Measurements from ENCODE around the gene GATAD2A. TPM values are rescaled to one million over a fixed set of nuclear protein-coding genes. Genes with fewer than 3 reads are reported as not detected.
"Not testable (repeated sequence)": the region's sequence is repeated elsewhere in the genome, so short reads cannot be mapped to it uniquely, and the experiment has no call there.

Gene GATAD2A
- total and polyA plus RNA-seq, 7 experiments from 2014 or later = 11.3 to 123 (median 102) TPM

GRCh38 chr19:19453125-19453454 is 47.6 kb downstream of the GATAD2A start:
- ChIA-PET CTCF (no interaction called here), POLR2A (interaction anchor here (1.0 kb wide), 1 partner anchor 64 kb away, joined by 3 read pairs; no protein-coding TSS in a partner anchor)
- DNase-seq (no peak), ATAC-seq (no peak)
- H3K9me3 ChIP-seq (ENCODE audit: control insufficient read depth in 2 of 3, low read length in 3 of 3) = no peaks in the 10 kb centered on the region
- Mint-ChIP-seq H3K27me3 (no peaks in the 10 kb centered on the region), H3K36me3 (peaks cover 0 to under 1% (median 0%) of the 10 kb centered on the region in 5 donors), H3K9me3 (peaks cover 0 to 1% (median 0%) of the 10 kb centered on the region in 11 donors), H3K4me3 (peak overlapping the region in 6 of 10 donors; percentile 19 to 80 (median 35)), H3K4me1 (peaks cover 22 to 71% (median 62%) of the 10 kb centered on the region in 7 donors), H3K27ac (peak overlapping the region; percentile 13 to 89 (median 70))
- no peak overlapping the region for H3K4me3 ChIP-seq (ENCODE audit: low read length)
- peak overlapping the region; percentile 45 for H3K27ac ChIP-seq (ENCODE audit: low read depth, low read length)
- intact Hi-C loops (cut with micrococcal nuclease) = no loop called here
- peaks cover 55 to 64% of the 10 kb centered on the region in 2 donors for H3K4me1 ChIP-seq (ENCODE audit: control insufficient read depth in 2 of 2, insufficient read depth in 2 of 2, low read length in 2 of 2)
- no peaks in the 10 kb centered on the region for H3K27me3 ChIP-seq (ENCODE audit: control insufficient read depth in 2 of 2, insufficient read depth in 2 of 2, low read length in 2 of 2)
- peaks cover 0 to 4% (median 0%) of the 10 kb centered on the region in 3 experiments for H3K36me3 ChIP-seq (ENCODE audit: control insufficient read depth in 2 of 3, insufficient read depth in 3 of 3, low read length in 3 of 3)

- H3K9me3 Mint-ChIP-seq; H3K9me3 ChIP-seq (ENCODE audit: control insufficient read depth in 2 of 3, low read length in 3 of 3); CTCF ChIA-PET; H3K36me3 Mint-ChIP-seq; DNase-seq; H3K27me3 ChIP-seq (ENCODE audit: control insufficient read depth in 2 of 2, insufficient read depth in 2 of 2, low read length in 2 of 2); H3K36me3 ChIP-seq (ENCODE audit: control insufficient read depth in 2 of 3, insufficient read depth in 3 of 3, low read length in 3 of 3); ATAC-seq; H3K27me3 Mint-ChIP-seq; intact Hi-C loops (cut with micrococcal nuclease); H3K4me3 ChIP-seq (ENCODE audit: low read length): not testable (repeated sequence)
- Mint-ChIP-seq H3K27ac (peak overlapping the region in 7 of 9 donors; percentile 66 to 99 (median 94)), H3K4me1 (peaks cover 41 to 69% (median 66%) of the 10 kb centered on the region in 7 donors), H3K4me3 (peak overlapping the region in 1 of 10 donors; percentile 7)
- H3K4me1 ChIP-seq (ENCODE audit: control insufficient read depth in 2 of 2, insufficient read depth in 2 of 2, low read length in 2 of 2) = peaks cover 60 to 71% of the 10 kb centered on the region in 2 donors
- POLR2A ChIA-PET = interaction anchor here (0.7 kb wide), 1 partner anchor 15 kb away, joined by 4 read pairs; no protein-coding TSS in a partner anchor
- H3K27ac ChIP-seq (ENCODE audit: low read depth, low read length) = peak overlapping the region; percentile 14
Measured at GRCh38 chr19:19455166-19455919, 49.9 kb downstream of the GATAD2A start.

- intact Hi-C loops (cut with micrococcal nuclease) = loop anchor here (2.0 kb wide), 1 partner anchor 13 kb away; no protein-coding TSS in a partner anchor
- no peak for DNase-seq
- H3K4me1 Mint-ChIP-seq = peaks cover 46 to 73% (median 68%) of the 10 kb centered on the region in 7 donors
- H3K27me3 Mint-ChIP-seq = no peaks in the 10 kb centered on the region
- Histone ChIP-seq H3K4me1 (ENCODE audit: control insufficient read depth in 2 of 2, insufficient read depth in 2 of 2, low read length in 2 of 2) (peaks cover 64 to 73% of the 10 kb centered on the region in 2 donors), H3K27me3 (ENCODE audit: control insufficient read depth in 2 of 2, insufficient read depth in 2 of 2, low read length in 2 of 2) (no peaks in the 10 kb centered on the region), H3K9me3 (ENCODE audit: control insufficient read depth in 2 of 3, low read length in 3 of 3) (no peaks in the 10 kb centered on the region), H3K36me3 (ENCODE audit: control insufficient read depth in 2 of 3, insufficient read depth in 3 of 3, low read length in 3 of 3) (peaks cover 0 to 4% (median 0%) of the 10 kb centered on the region in 3 experiments), H3K4me3 (ENCODE audit: low read length) (no peak overlapping the region), H3K27ac (ENCODE audit: low read depth, low read length) (peak overlapping the region; percentile 82)
- H3K27ac Mint-ChIP-seq = peak overlapping the region; percentile 94 to 99 (median 98)
- H3K4me3 Mint-ChIP-seq = peak overlapping the region in 7 of 10 donors; percentile 48 to 92 (median 91)
- ATAC-seq = no peak
- CTCF ChIA-PET = interaction anchor here (1.2 kb wide), 1 partner anchor 15 kb away, joined by 4 read pairs; no protein-coding TSS in a partner anchor
- peaks cover 0 to 1% (median 0%) of the 10 kb centered on the region in 11 donors for H3K9me3 Mint-ChIP-seq
- POLR2A ChIA-PET = interaction anchor here (0.6 to 3.5 kb wide), 4 partner anchors 12 to 51 kb away, joined by 3 to 35 read pairs (median 10); partner anchors contain the start of gene GATAD2A
- H3K36me3 Mint-ChIP-seq = peaks cover 0 to 6% (median 0%) of the 10 kb centered on the region in 5 donors
Measured at GRCh38 chr19:19457671-19458070, 52.2 kb downstream of the GATAD2A start.

GRCh38 chr19:19458110-19458816 is 52.8 kb downstream of the GATAD2A start:
- CTCF ChIA-PET = interaction anchor here (0.6 to 2.5 kb wide), 3 partner anchors 30 to 33 kb away, joined by 3 to 7 read pairs (median 6); no protein-coding TSS in a partner anchor
- intact Hi-C loops (cut with micrococcal nuclease) = loop anchor here (2.0 kb wide), 1 partner anchor 13 kb away; no protein-coding TSS in a partner anchor
- no peak for DNase-seq

GRCh38 chr19:19459073-19459472 is 53.6 kb downstream of the GATAD2A start:
- CTCF ChIA-PET = interaction anchor here (1.0 to 2.5 kb wide), 4 partner anchors 12 to 54 kb away, joined by 4 to 7 read pairs (median 6); partner anchors contain the start of gene GATAD2A
- H3K27me3 ChIP-seq (ENCODE audit: control insufficient read depth in 2 of 2, insufficient read depth in 2 of 2, low read length in 2 of 2) = no peaks in the 10 kb centered on the region
- H3K4me3 Mint-ChIP-seq = peak overlapping the region; percentile 85 to 92 (median 91)
- H3K9me3 Mint-ChIP-seq = no peaks in the 10 kb centered on the region
- POLR2A ChIA-PET = interaction anchor here (0.5 to 3.5 kb wide), 9 partner anchors 8 to 1363 kb away, joined by 3 to 35 read pairs (median 5); partner anchors contain the start of gene GATAD2A
- intact Hi-C loops (cut with micrococcal nuclease) = loop anchor here (1.0 to 2.0 kb wide), 5 partner anchors 14 to 139 kb away; partner anchors contain the start of genes GATAD2A (in 1 of the 2), MAU2 (in 1 of the 2) and SUGP1 (in 1 of the 2)
- peaks cover 0 to 4% (median 0%) of the 10 kb centered on the region in 3 experiments for H3K36me3 ChIP-seq (ENCODE audit: control insufficient read depth in 2 of 3, insufficient read depth in 3 of 3, low read length in 3 of 3)
- H3K36me3 Mint-ChIP-seq = peaks cover 0 to 9% (median 0%) of the 10 kb centered on the region in 5 donors
- peak overlapping the region; percentile 55 for H3K4me3 ChIP-seq (ENCODE audit: low read length)
- peak overlapping the region; percentile 82 for H3K27ac ChIP-seq (ENCODE audit: low read depth, low read length)
- DNase-seq (peak in 5 of 9 donors; percentile 34 to 51 (median 46)), ATAC-seq (peak; percentile 15)
- H3K27ac Mint-ChIP-seq = peak overlapping the region; percentile 94 to 99 (median 98)
- peaks cover 57 to 79% (median 67%) of the 10 kb centered on the region in 7 donors for H3K4me1 Mint-ChIP-seq
- no peaks in the 10 kb centered on the region for H3K9me3 ChIP-seq (ENCODE audit: control insufficient read depth in 2 of 3, low read length in 3 of 3)
- H3K4me1 ChIP-seq (ENCODE audit: control insufficient read depth in 2 of 2, insufficient read depth in 2 of 2, low read length in 2 of 2) = peaks cover 78 to 81% of the 10 kb centered on the region in 2 donors
- H3K27me3 Mint-ChIP-seq = no peaks in the 10 kb centered on the region

More at GRCh38 chr19:19458110-19458816, 52.8 kb downstream of the GATAD2A start:
- peaks cover 0 to 1% (median 0%) of the 10 kb centered on the region in 11 donors for H3K9me3 Mint-ChIP-seq
- Histone ChIP-seq H3K27me3 (ENCODE audit: control insufficient read depth in 2 of 2, insufficient read depth in 2 of 2, low read length in 2 of 2) (no peaks in the 10 kb centered on the region), H3K36me3 (ENCODE audit: control insufficient read depth in 2 of 3, insufficient read depth in 3 of 3, low read length in 3 of 3) (peaks cover 0 to 4% (median 0%) of the 10 kb centered on the region in 3 experiments), H3K4me3 (ENCODE audit: low read length) (peak overlapping the region; percentile 17), H3K4me1 (ENCODE audit: control insufficient read depth in 2 of 2, insufficient read depth in 2 of 2, low read length in 2 of 2) (peaks cover 70 to 73% of the 10 kb centered on the region in 2 donors), H3K27ac (ENCODE audit: low read depth, low read length) (peak overlapping the region; percentile 82), H3K9me3 (ENCODE audit: control insufficient read depth in 2 of 3, low read length in 3 of 3) (no peaks in the 10 kb centered on the region)
- H3K4me1 Mint-ChIP-seq = peaks cover 52 to 73% (median 68%) of the 10 kb centered on the region in 7 donors
- H3K27ac Mint-ChIP-seq = peak overlapping the region; percentile 94 to 99 (median 98)
- peak overlapping the region; percentile 48 to 92 (median 91) for H3K4me3 Mint-ChIP-seq
- H3K36me3 Mint-ChIP-seq = peaks cover 0 to 9% (median 0%) of the 10 kb centered on the region in 5 donors
- no peaks in the 10 kb centered on the region for H3K27me3 Mint-ChIP-seq
- POLR2A ChIA-PET = interaction anchor here (0.6 to 3.5 kb wide), 4 partner anchors 13 to 52 kb away, joined by 3 to 35 read pairs (median 10); partner anchors contain the start of gene GATAD2A
- ATAC-seq = no peak
